GM23248 (cell line): ENCODE results near the gene KIF3A.

Experiments used
- EZH2 ChIP-seq: fragments of 200-600 bp; sonication (generic); IDR thresholded peaks from 2 replicates; pipeline ENCODE4 v1.6.1; 2018; ENCODE audit warnings: antibody characterized with exemption, mild to moderate bottlenecking; ENCODE audit not compliant: insufficient read depth, poor library complexity, severe bottlenecking
- EZH2phosphoT487 ChIP-seq: fragments of 200-600 bp; sonication (generic); IDR thresholded peaks from 2 replicates; pipeline ENCODE4 v1.6.1; 2018; ENCODE audit warnings: antibody characterized with exemption, moderate library complexity, mild to moderate bottlenecking, low read depth; ENCODE audit not compliant: insufficient read depth

GRCh38 chr5:132692632-132692967 lies 44.7 kb downstream of the KIF3A start:
- TF ChIP-seq EZH2 (no peak), EZH2phosphoT487 (no peak)
